Activated T-helper 17 cell treated with anti-CD3 and anti-CD28 coated beads, Interleukin-2, amount 50 U/mL, for 72 hours (primary cell): ENCODE data around the gene TFCP2. TPM values are rescaled to one million over a fixed set of nuclear protein-coding genes. Genes with fewer than 3 reads are reported as not detected.

Source experiments
- ATAC-seq: fragments of 150-1000 bp; cut with Tn5 transposase; replicated peaks from 2 replicates; pipeline ENCODE4 v1.10.0; 2021; ENCODE audit warnings: mild to moderate bottlenecking, moderate library complexity
- H3K27ac Mint-ChIP-seq: one replicate; pipeline ENCODE4 v1.8.0; 2022; ENCODE audit warnings: mixed read lengths
- H3K27me3 Mint-ChIP-seq: one replicate; pipeline ENCODE4 v1.8.0; 2022; ENCODE audit warnings: mixed read lengths
- H3K36me3 Mint-ChIP-seq: one replicate; pipeline ENCODE4 v1.8.0; 2022; ENCODE audit warnings: low read depth, mild to moderate bottlenecking, mixed read lengths
- H3K4me1 Mint-ChIP-seq: one replicate; pipeline ENCODE4 v1.8.0; 2022; ENCODE audit warnings: mixed read lengths
- H3K4me3 Mint-ChIP-seq: one replicate; pipeline ENCODE4 v1.8.0; 2022; ENCODE audit warnings: mild to moderate bottlenecking, mixed read lengths
- H3K9me3 Mint-ChIP-seq: one replicate; pipeline ENCODE4 v1.8.0; 2022; ENCODE audit warnings: mixed read lengths
- total RNA-seq, 2 donors: library from RNA; stranded (reverse); gene quantifications; one replicate each; pipeline ENCODE4 v1.2.3, GENCODE V29; 2022

Gene TFCP2
- total RNA-seq, 2 donors from 2014 or later = 30.4 to 30.7 TPM

DNA sequence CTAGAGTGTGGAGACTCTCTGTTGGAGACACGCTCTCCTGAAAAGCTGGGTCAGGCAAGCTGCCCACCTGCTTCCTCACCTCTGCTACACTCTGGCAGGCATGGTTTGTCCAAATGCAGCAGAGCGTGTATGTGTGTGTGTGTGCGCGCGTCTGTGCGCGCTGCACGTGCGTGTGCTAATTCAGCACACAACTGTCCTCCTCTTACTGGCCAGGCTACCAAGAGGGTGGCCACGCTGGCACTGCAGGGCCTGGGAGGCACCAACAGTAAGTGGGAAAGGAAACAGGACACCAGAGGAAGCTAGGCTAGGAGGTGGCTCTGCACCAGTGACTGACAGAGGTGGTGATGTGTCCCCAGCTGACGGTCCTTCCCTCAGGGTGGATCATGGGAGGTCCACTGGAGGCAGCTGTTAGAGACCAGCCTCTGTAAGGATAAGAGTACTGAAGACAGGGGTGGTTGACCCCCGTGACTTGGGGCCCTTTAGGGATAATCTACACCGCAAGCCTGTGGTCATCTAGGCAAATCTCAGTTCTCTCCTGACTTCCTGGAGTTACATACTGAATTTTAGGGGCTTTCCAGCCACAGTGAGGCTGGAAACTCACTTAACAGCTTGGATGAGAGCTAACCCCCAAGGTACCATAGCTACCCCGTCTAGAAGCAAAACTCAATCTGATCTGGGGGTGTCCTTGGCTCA is 15.6 kb upstream of the TFCP2 start:
- H3K4me1 Mint-ChIP-seq = no peaks in the 10 kb centered on the region
- H3K27me3 Mint-ChIP-seq = no peaks in the 10 kb centered on the region
- H3K9me3 Mint-ChIP-seq = no peaks in the 10 kb centered on the region
- H3K27ac Mint-ChIP-seq = no peak overlapping the region
- no peak for ATAC-seq
- H3K36me3 Mint-ChIP-seq = no peaks in the 10 kb centered on the region
- H3K4me3 Mint-ChIP-seq = no peak overlapping the region

DNA sequence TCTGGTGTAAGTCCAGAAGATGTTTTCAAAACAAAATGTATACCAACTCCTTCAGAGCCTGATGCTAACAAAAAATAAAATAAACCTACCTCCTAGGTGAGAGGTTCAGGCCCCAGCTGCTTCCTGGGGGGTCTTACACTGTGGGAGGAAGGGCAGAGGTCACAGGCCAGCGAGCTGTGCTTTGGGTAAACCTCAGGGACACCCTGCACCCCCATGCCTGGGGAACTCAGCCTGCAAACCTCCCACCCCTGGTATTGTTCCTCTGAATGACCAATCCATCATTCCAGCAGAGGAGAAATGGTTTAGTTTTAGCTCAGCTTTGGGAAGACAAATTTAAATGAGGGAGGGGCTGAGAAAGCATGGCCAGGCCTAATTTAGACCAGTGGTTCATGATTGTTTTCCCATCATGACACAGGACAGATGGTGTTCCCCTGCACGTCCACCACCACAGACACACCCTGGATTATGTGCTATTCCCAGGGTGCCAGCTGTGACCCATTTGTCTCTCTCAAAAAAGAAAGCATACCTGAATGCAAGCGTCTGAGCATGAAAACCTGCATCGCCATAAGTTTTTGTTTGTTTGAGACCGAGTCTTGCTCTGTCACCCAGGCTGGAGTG is 14.5 kb upstream of the TFCP2 start:
- no peak overlapping the region for H3K4me3 Mint-ChIP-seq
- no peak for ATAC-seq
- H3K36me3 Mint-ChIP-seq = no peaks in the 10 kb centered on the region
- H3K27ac Mint-ChIP-seq = no peak overlapping the region
- no peaks in the 10 kb centered on the region for H3K9me3 Mint-ChIP-seq
- no peaks in the 10 kb centered on the region for H3K4me1 Mint-ChIP-seq
- no peaks in the 10 kb centered on the region for H3K27me3 Mint-ChIP-seq

DNA sequence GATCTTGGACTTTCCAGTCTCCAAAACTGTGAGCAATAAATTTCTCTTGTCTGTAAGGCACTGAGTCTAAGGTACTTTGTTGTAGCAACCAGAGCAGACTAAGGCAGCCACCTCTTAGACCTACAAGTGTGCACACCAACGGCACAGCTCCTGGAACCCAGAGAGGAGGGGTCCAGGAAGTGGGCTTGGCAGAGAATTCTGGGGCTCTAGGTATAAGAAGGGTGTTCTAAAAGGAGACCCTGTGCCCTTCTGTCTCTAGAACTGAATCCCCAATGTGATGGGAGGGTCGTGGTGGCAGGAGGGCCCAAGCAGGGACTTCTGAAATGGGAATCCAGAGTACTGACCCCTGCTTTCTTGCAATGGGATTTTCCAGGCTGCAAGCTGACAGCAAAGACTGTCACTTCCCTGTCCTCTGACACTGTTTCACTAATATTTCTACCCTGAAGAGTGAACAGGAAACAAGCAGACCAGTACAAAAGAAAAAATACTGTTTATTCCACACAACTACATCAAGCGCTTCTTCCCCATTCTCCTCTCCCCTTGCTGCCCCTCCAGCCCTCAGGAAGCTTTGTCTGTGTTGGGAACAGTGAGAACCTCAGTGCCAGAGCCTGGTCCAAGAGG is 13.6 kb upstream of the TFCP2 start:
- Mint-ChIP-seq H3K36me3 (no peaks in the 10 kb centered on the region), H3K27ac (no peak overlapping the region), H3K9me3 (no peaks in the 10 kb centered on the region), H3K27me3 (no peaks in the 10 kb centered on the region), H3K4me3 (no peak overlapping the region), H3K4me1 (no peaks in the 10 kb centered on the region)
- no peak for ATAC-seq

DNA sequence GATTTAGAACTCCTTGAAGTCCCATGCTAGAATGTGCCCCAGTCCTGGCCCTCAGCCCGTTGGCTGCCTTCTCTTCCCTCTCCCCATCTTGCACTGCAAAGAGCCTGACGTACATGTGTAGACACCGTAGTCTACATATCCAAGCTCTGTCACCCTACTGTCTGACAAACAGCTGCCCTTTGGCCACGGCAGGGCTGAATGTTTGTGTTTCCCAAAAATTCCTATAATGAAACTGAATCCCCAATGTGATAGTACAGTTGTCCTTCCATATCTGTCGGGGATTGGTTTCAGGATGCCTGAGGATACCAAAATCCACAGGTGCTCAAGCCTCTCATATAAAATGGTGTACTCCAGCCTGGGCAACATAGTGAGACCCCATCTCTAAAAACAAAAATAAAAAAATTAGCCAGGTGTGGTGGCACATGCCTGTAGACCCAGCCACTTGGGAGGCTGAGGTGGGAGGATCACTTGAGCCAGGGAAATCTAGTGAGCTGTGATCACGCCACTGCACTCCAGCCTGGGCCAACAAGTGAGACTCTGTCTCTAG is 12.3 kb upstream of the TFCP2 start:
- Mint-ChIP-seq H3K9me3 (no peaks in the 10 kb centered on the region), H3K4me3 (no peak overlapping the region), H3K4me1 (no peaks in the 10 kb centered on the region), H3K27me3 (no peaks in the 10 kb centered on the region), H3K36me3 (no peaks in the 10 kb centered on the region), H3K27ac (no peak overlapping the region)
- ATAC-seq = no peak

DNA sequence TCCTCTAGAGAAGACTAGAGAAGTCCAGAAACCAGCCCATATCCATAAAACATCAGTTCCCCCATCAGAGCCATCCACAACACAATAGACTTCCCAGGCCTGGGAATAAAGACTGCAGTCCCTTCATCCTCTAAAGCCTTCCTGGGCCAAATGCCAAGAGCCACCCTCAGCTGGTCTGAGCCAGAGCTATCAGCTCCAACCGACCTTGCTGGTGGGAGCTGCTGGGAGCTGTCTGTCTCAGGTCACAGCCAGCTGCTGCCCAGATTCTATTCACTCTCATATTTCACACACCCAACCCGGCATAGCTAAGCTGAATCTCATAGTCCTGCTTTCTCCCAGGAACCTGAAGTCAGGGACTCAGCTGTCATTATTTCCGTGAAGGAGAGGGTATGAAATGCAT is 10.9 kb upstream of the TFCP2 start:
- H3K27me3 Mint-ChIP-seq = no peaks in the 10 kb centered on the region
- H3K36me3 Mint-ChIP-seq = no peaks in the 10 kb centered on the region
- H3K27ac Mint-ChIP-seq = no peak overlapping the region
- no peak overlapping the region for H3K4me3 Mint-ChIP-seq
- no peaks in the 10 kb centered on the region for H3K4me1 Mint-ChIP-seq
- no peaks in the 10 kb centered on the region for H3K9me3 Mint-ChIP-seq
- no peak for ATAC-seq

DNA sequence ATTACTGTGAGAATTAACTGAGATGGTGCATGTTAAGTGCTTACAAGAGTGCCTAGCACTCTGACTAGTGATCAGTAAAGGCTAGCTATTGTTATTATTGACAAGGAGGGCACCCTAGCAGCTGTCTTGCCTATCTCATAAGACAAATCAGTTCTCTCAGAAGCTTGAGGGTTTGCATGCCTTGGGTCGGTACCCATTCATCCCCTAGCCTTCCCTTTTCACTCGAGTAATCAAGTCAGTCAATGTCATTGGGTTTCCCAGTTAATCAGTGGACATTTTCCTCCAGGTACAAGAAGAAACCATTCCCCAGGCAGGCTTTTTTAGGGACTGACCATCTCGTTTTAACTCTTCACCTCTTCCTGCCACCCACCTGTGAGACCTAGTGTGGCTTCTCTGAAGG is 10.4 kb upstream of the TFCP2 start:
- H3K4me1 Mint-ChIP-seq = no peaks in the 10 kb centered on the region
- no peak overlapping the region for H3K27ac Mint-ChIP-seq
- no peaks in the 10 kb centered on the region for H3K27me3 Mint-ChIP-seq
- H3K9me3 Mint-ChIP-seq = no peaks in the 10 kb centered on the region
- ATAC-seq = no peak
- no peak overlapping the region for H3K4me3 Mint-ChIP-seq
- H3K36me3 Mint-ChIP-seq = no peaks in the 10 kb centered on the region

DNA sequence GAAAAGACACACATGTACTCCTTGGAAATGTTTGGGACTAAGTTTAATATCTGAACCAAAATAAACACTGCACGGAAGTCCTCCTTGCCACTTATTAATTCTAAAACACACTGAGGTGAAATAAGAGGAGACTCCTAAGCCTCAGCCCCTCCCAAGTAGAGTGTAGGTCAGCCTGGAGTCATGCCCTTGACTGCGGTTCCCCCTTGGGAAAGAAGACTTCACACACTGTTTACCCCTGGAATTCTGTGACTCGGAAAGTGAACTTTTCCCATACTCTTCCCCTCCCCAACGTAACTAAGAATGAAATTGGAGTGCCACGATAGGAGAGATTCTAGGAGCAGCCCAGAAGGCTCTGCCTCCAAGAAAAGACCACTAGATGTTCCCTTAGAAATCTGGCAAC is 8.6 kb upstream of the TFCP2 start:
- ATAC-seq = no peak
- Mint-ChIP-seq H3K27ac (no peak overlapping the region), H3K36me3 (no peaks in the 10 kb centered on the region), H3K27me3 (no peaks in the 10 kb centered on the region), H3K9me3 (no peaks in the 10 kb centered on the region), H3K4me1 (no peaks in the 10 kb centered on the region), H3K4me3 (no peak overlapping the region)

DNA sequence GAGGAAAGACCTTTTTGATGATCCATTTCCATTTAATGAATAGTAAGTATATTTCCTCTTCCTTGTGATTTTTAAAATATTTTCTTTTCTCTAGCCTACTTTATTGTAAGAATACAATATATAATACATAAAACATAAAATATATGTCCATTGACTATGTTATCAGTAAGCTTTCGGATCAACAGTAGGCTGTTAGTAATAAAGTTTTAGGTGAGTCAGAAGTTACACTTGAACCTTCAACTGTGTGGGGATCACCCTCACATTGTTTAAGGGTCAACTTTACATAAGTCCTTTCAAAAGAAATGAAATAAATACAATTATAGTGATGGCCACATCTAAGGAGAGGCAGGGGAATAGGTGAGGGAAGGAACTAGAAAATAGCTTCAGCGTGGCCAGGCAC is 5.0 kb upstream of the TFCP2 start:
- no peak overlapping the region for H3K27ac Mint-ChIP-seq
- no peaks in the 10 kb centered on the region for H3K9me3 Mint-ChIP-seq
- no peaks in the 10 kb centered on the region for H3K27me3 Mint-ChIP-seq
- peaks cover 4% of the 10 kb centered on the region for H3K4me1 Mint-ChIP-seq
- H3K36me3 Mint-ChIP-seq = no peaks in the 10 kb centered on the region
- no peak for ATAC-seq
- no peak overlapping the region for H3K4me3 Mint-ChIP-seq

DNA sequence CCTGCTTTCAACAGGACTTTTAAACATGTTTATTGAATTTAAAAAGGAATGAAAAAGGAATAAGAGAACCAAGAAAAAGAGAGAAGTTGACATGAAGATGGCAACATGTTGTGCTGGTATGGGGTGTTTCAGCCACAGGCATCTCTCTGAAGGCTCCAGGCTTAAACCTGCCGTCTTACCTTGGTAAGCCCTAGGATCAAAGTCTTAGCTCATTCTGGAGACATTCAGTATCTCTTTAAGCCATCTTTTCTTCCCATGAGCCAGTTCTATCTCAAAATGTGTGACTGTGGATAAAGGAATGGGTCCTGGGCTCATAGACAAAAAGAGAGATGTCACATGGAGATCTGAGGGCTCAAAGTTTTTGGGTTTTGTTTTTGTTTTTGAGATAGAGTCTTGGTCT is 1.6 kb upstream of the TFCP2 start:
- no peak overlapping the region for H3K27ac Mint-ChIP-seq
- no peak for ATAC-seq
- H3K9me3 Mint-ChIP-seq = no peaks in the 10 kb centered on the region
- H3K27me3 Mint-ChIP-seq = no peaks in the 10 kb centered on the region
- H3K36me3 Mint-ChIP-seq = peaks cover 4% of the 10 kb centered on the region
- H3K4me3 Mint-ChIP-seq = no peak overlapping the region
- peaks cover 8% of the 10 kb centered on the region for H3K4me1 Mint-ChIP-seq

DNA sequence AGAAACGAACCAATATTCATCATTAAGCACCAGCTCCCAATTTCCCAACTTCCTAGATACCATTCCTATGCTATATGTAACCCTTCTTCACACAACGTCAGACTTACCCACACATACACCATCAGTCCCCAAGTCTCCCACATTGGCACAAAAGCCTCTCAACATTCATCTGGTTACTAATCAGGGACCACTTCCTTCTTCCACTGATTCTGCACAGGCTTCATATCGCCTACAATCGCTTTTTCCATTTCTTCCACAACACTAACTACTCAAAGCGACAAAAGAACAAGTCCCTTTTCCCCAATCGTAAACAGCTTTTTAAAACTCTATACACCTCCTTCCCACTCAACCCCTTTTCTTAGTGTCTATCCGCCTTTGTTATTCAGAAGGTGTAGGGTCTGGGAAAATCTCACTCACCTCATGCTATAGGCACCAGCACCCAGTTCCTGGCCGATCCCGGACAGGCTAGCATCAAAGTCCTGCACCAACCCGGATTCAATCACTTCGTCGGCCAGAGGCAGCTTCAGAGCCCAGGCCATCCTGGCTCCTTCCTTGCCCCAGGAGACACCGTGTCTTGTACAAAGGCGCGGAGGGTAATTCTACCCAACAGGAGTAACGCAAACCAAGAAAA is 936 bp downstream of the TFCP2 start:
- Mint-ChIP-seq H3K27me3 (no peaks in the 10 kb centered on the region), H3K9me3 (no peaks in the 10 kb centered on the region), H3K4me1 (peaks cover 14% of the 10 kb centered on the region), H3K27ac (no peak overlapping the region), H3K36me3 (peaks cover 9% of the 10 kb centered on the region), H3K4me3 (no peak overlapping the region)
- ATAC-seq = peak; percentile 0

DNA sequence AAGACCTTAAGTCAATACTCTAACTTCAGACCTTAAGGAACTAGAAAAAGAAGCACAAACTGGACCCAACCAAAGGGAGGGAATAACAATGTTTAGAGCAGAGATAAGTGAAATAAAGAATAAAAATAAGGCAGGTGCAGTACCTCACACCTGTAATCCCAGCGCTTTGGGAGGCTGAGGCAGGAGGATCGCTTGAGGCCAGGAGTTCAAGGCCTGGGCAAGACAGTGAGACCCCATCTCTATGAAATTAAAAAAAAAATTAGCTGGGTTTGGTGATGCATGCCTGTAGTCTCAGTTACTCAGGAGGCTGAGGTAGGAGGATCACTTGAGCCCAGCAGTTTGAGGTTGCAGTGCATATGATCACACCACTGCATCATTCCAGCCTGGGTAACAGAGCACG is 9.1 kb downstream of the TFCP2 start:
- Mint-ChIP-seq H3K27ac (no peak overlapping the region), H3K27me3 (no peaks in the 10 kb centered on the region), H3K4me3 (no peak overlapping the region), H3K9me3 (no peaks in the 10 kb centered on the region), H3K4me1 (peaks cover 16% of the 10 kb centered on the region), H3K36me3 (peaks cover 29% of the 10 kb centered on the region)
- ATAC-seq = no peak

DNA sequence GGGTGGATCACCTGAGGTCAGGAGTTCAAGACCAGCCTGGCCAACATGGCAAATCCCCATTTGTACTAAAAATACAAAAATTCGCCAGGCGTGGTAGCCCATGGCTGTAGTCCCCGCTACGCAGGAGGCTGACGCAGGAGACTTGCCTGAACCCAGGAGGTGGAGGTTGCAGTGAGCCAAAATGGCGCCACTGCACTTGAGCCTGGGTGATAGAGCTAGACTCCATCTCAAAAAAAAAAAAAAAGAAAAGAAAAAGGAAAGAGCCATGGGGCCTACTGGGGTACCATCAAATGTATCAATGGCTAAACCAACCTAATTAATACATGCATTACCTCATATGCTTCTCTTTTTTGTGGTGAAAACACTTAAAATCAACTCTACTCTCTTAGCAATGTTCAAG is 10.7 kb downstream of the TFCP2 start:
- H3K27ac Mint-ChIP-seq = no peak overlapping the region
- no peaks in the 10 kb centered on the region for H3K9me3 Mint-ChIP-seq
- H3K4me3 Mint-ChIP-seq = no peak overlapping the region
- ATAC-seq = no peak
- peaks cover 12% of the 10 kb centered on the region for H3K4me1 Mint-ChIP-seq
- peaks cover 29% of the 10 kb centered on the region for H3K36me3 Mint-ChIP-seq
- H3K27me3 Mint-ChIP-seq = no peaks in the 10 kb centered on the region

DNA sequence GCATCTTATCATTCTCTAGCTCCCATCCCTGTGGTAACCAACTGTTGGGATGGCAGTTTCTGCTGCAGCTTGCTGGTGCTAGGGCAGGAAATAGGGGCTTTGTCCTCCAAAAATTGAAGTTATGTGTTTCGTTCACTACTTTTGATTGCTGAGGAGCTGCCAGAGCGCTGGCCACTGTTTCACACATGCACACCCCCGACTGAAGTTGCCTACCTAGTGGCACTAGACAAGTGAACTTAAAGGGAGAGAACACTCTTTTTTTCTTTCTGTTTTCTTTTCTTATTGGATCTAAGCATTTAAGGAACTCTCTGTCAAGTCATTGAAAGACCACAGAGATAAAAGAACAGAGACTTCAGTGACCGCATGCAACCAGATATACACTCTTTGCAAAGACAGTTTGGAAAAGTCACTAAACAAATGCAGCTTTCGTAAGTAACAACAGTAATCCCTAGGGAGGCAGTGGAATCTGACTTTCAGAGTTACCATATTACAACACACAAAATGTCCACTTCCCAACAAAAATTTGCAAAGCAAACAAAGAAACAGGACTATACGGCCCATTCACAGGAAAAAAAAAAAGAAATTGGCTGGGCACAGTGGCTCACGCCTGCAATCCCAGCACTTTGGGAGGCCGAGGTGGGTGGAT is 12.0 kb downstream of the TFCP2 start:
- H3K9me3 Mint-ChIP-seq = no peaks in the 10 kb centered on the region
- ATAC-seq = no peak
- peaks cover 6% of the 10 kb centered on the region for H3K4me1 Mint-ChIP-seq
- H3K36me3 Mint-ChIP-seq = peaks cover 29% of the 10 kb centered on the region
- no peaks in the 10 kb centered on the region for H3K27me3 Mint-ChIP-seq
- no peak overlapping the region for H3K4me3 Mint-ChIP-seq
- no peak overlapping the region for H3K27ac Mint-ChIP-seq

DNA sequence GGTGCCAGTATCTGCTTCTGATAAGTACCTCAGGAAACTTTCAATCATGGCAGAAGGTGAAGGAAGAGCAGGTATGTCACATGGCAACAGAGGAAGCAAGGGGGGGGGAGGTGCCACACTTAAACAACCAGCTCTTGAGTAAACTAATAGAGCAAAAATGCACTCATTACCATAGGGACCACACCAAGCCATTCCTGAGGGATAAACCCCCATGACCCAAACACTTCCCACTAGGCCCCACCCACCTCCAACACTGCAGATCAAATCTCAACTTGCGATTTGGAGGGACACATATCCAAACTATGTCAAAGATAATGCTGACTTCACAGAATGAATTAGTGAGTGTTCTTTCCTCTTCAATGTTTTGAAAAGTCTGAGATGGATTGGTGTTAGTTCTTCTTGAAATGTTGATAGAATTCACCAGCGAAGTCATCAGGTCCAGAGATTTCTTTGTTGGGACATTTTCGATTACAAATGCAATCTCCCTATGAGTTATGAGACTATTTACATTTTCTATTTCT is 16.6 kb downstream of the TFCP2 start:
- no peaks in the 10 kb centered on the region for H3K4me1 Mint-ChIP-seq
- ATAC-seq = no peak

More for the DNA sequence above, 16.6 kb downstream of the TFCP2 start:
- H3K27me3 Mint-ChIP-seq = no peaks in the 10 kb centered on the region
- H3K4me3 Mint-ChIP-seq = no peak overlapping the region
- H3K27ac Mint-ChIP-seq = peak overlapping the region; percentile 48
- H3K36me3 Mint-ChIP-seq = peaks cover 9% of the 10 kb centered on the region
- H3K9me3 Mint-ChIP-seq = no peaks in the 10 kb centered on the region
